GM18498 (cell line): Measurements from ENCODE around the gene COL6A3.

ENCODE experiments used
- ATAC-seq: cut with Tn5 transposase; IDR thresholded peaks from one replicate; pipeline ENCODE4 v1.9.1; 2021; ENCODE audit warnings: mild to moderate bottlenecking, moderate library complexity; ENCODE audit not compliant: unreplicated experiment

COL6A3 gene

DNA sequence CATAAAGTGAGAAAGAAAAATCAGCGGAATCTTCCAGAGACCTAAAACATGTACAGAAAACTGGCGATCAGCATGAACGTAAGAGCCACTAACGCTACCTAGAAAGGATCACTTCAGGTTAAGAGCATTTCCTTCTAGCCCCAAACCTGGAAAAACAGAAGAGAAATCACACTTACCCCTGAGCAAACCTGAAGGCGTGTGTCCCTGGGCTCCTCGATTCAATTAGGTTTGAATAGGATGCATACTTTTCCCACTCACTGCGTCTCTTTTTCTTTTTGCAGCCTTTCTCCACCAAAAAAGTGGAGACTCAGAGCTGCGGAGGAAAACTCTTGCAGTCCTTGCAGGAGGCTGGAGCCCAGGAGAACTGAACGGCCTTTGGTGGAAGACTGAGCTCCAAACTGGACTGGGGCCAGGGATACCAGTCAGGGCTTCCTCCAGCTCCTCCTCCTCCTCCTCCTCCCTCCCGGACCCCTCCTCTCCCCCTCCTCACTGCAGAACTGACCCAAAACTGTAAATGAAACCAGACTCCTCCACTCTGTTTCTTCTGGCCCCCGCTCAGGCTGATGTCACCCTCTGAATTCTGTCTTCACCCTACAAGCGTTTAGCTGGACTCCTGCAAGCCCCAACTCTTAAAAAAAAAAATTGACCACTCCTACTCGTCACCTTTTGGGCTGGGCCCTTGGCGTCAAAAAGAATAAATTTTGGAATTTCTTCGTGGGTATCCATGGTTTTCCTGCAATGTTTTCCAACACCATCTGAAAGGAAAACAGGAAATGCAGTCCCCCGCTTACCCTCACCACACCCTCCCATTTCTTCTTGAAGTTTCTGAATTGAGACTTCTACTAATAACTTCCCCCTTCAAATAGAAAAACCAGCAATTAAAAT is at the start of gene COL6A3:
Gene COL6A3, minus strand, starts transcription at position 388 of the 885 bp plus-strand sequence. CDS start 17,347 bp downstream, outside the sequence.
- ATAC-seq, result no peak

DNA sequence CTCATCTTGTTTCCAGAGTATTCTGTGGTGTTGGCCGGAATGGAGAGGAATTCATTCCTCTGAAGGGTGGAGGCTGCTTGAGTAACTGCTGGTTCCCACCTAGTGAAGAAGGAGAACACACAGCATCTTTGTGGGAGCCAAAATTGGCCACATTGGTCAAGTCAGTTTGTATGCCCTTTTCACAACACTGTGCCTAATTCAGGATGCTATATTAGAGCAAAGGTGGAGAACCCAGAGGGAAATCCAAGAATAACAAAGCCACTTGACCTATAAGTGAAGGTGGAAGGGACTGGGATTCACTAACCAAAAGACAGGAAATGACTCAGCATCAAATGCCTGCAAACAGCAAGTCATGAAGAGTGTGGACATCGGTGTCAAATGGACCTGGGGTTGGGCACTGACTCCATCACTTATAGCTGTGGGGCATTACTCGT is 45.8 kb upstream of the COL6A3 start:
- ATAC-seq, result no peak

- ATAC-seq, result no peak
These were observed 45.3 kb upstream of the COL6A3 start for GRCh38 chr2:237459226-237459625.

- ATAC-seq, result no peak
These were observed 44.6 kb upstream of the COL6A3 start for GRCh38 chr2:237458519-237458918.

GRCh38 chr2:237457388-237457941 is 43.5 kb upstream of the COL6A3 start:
- no peak for ATAC-seq

- no peak for ATAC-seq
These were observed 42.4 kb upstream of the COL6A3 start for GRCh38 chr2:237456200-237456843.

- ATAC-seq, result no peak
These were observed 41.8 kb upstream of the COL6A3 start for GRCh38 chr2:237455764-237456163.

- ATAC-seq, result no peak
These were observed 39.7 kb upstream of the COL6A3 start for GRCh38 chr2:237453671-237454070.

- no peak for ATAC-seq
These were observed 38.9 kb upstream of the COL6A3 start for GRCh38 chr2:237452861-237453260.

DNA sequence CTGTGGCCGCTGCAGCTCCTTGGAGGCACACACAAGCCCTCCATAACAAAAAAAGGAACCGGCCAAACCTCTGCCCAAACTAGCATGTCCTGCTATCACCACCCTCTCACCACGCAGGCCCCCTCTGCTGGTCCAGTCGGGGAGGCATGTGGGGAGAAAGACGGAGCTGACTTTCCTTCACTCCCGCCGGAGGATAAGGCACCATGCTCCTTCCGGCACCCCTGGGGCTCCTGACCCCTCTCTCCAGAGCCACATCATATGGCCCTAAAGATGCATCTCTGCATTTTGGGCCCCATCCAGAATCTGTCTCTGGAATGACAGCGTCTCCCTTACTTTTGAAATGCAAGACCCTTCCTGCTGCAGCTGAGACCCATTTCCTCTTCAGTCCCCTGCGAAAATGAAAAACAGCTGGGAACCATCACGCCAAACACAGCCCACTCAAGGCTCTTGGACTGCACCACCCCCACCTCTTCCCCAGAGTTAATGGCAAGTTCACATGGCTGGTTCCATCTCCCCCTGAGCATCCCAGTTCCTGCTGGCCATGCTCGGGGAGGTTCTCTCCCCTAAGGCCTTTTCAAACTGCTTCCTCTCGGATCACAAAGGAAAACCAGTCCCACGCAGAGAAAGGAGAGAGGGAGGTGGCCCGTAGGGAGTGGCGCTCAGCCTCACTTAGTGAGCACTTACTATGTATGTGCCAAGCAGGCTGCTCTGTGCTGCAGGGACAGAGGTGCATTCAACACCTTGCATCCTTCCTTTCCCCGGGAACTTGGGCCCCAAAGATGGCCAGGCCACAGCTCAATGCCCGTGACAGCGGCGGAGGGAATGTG is 37.9 kb upstream of the COL6A3 start:
- ATAC-seq, result no peak

DNA sequence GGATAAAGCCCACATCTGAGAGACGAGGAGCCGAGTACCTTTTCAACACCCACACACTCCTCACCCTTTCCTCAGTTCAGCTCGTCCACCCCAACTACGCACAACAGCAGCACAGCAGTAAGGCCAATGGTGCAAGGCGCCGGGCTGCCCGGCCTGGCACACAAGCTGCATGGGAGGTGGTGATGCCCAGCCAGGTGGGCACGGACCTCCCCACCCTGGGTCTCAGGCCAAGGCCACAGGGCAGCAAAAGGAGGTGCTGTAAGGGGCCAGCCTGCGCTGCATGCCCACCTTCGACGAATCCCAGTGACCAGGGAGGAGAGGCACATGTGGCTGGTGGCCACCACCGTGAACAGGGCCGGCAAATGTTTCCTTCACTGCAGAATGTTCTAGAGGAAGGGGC is 36.6 kb upstream of the COL6A3 start:
- no peak for ATAC-seq

- no peak for ATAC-seq
These were observed 36.1 kb upstream of the COL6A3 start for GRCh38 chr2:237450108-237450507.

- no peak for ATAC-seq
These were observed 35.4 kb upstream of the COL6A3 start for GRCh38 chr2:237449193-237449881.

DNA sequence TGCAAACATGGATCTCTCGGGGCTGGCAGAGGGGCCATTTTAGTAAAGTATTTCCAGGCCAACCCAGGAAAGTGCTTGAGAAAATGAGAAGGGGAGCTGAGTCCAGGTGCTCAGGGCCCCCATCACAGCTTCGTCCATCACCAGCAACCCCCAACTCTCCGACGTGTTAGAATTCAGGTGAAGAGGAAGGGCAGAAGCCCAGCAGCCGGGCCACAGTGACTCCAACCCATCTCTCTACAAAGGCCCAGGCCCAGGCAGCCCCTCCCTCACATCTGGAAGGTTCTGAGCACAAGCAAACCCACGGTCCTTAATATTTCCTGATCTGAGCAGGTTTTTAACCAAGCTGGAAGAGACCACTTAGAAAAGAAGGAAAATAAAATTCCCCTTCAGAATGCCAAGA is 34.7 kb upstream of the COL6A3 start:
- no peak for ATAC-seq

DNA sequence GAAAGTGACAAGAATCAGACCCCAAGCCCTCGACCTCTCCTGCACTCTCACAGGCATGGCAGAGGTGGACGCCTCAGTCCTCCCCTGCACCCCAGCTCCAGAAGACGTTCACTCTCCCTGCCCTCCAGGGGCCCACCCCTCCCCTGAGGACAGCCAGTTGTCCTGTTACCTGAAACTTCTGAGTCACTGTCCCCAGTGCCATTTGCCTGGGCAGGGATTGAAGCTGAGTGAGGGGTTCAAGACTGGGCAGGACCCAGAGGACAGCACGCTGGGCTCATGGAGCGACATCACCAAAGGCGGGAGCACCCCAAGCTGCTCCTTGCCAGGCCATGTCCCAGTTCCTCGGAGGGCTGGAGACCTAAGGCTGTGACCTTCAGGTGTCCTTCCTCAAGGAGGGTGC is 34.2 kb upstream of the COL6A3 start:
- ATAC-seq, result no peak

- no peak for ATAC-seq
These were observed 33.5 kb upstream of the COL6A3 start for GRCh38 chr2:237447496-237447895.

DNA sequence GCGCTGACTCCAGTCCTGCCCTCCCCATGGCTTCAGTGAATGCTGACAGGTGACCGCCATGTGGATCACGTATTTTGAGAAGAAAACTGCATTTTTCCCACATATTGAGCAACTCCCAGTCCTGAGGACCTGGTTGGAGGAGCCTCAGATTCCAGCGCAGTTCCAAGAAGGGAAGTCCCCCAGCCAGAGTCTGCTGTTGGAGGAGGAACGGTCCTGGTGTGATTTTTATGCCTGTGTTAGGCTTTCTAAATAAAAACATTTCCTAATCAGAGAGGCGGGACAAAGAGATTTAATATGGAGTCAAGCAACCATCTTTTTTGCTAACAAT is 32.3 kb upstream of the COL6A3 start:
- no peak for ATAC-seq

GRCh38 chr2:237445611-237446337 is 31.8 kb upstream of the COL6A3 start:
- no peak for ATAC-seq

- no peak for ATAC-seq
These were observed 30.1 kb upstream of the COL6A3 start for GRCh38 chr2:237444071-237444470.
